Smooth muscle cell (in vitro differentiated cells): ENCODE data around the gene FARP2. TPM values are rescaled to one million over a fixed set of nuclear protein-coding genes. Genes with fewer than 3 reads are reported as not detected.

Source experiments
- DNase-seq: peaks from one replicate; lab custom pipeline; 2025; ENCODE audit not compliant: unreplicated experiment; lab: John Stamatoyannopoulos, UW
- H2AFZ ChIP-seq: fragments of 200-600 bp; sonication (generic); 2 replicates; pipeline ENCODE4 v1.6.0; 2016; ENCODE audit warnings: antibody characterized with exemption, low read depth, mild to moderate bottlenecking
- H3F3A ChIP-seq: fragments of 200-600 bp; sonication (generic); 2 replicates; pipeline ENCODE4 v1.6.0; 2017; ENCODE audit warnings: antibody characterized with exemption, low read depth
- H3K27ac ChIP-seq: fragments of 200-600 bp; sonication (generic); 2 replicates; pipeline ENCODE4 v1.5.1; 2016; ENCODE audit warnings: low read depth, mild to moderate bottlenecking
- H3K27me3 ChIP-seq: fragments of 200-600 bp; sonication (generic); 2 replicates; pipeline ENCODE4 v1.6.1; 2016; ENCODE audit warnings: low read depth, mild to moderate bottlenecking
- H3K36me3 ChIP-seq: fragments of 200-600 bp; sonication (generic); 2 replicates; pipeline ENCODE4 v1.5.1; 2016; ENCODE audit warnings: low read depth
- H3K4me1 ChIP-seq: fragments of 200-600 bp; sonication (generic); 2 replicates; pipeline ENCODE4 v1.5.1; 2016; ENCODE audit warnings: low read depth
- H3K4me2 ChIP-seq: fragments of 200-600 bp; sonication (generic); 2 replicates; pipeline ENCODE4 v1.6.0; 2016; ENCODE audit warnings: mild to moderate bottlenecking
- H3K4me3 ChIP-seq: fragments of 200-600 bp; sonication (generic); 2 replicates; pipeline ENCODE4 v1.5.1; 2016; ENCODE audit warnings: mild to moderate bottlenecking
- H3K79me2 ChIP-seq: fragments of 200-600 bp; sonication (generic); 2 replicates; pipeline ENCODE4 v1.6.0; 2016; ENCODE audit warnings: low read depth, mild to moderate bottlenecking
- H3K9ac ChIP-seq: fragments of 200-600 bp; sonication (generic); 2 replicates; pipeline ENCODE4 v1.6.0; 2016; ENCODE audit warnings: low read depth
- H3K9me3 ChIP-seq: fragments of 200-600 bp; sonication (generic); replicated peaks from 2 replicates; pipeline ENCODE4 v1.5.1; 2016; ENCODE audit warnings: low read depth
- H4K20me1 ChIP-seq: fragments of 200-600 bp; sonication (generic); 2 replicates; pipeline ENCODE4 v1.6.0; 2016; ENCODE audit warnings: low read depth
- WGBS: methylation state at CpG from one replicate; pipeline ENCODE4 v1.1.7; 2016; ENCODE audit warnings: low lambda C conversion rate; 5-methylcytosine and 5-hydroxymethylcytosine counted together
- polyA plus RNA-seq: library from polyadenylated mRNA; unstranded; fragments of >200 nt; fragmentation: Nextera tagmentation; extraction: Ambion mirVana; gene quantifications from 2 replicates; pipeline ENCODE4 v1.2.1, GENCODE V29; 2016
- total RNA-seq: library from RNA; depleted of rRNA; stranded (reverse); fragments of >200 nt; gene quantifications from 2 replicates; pipeline ENCODE4 v1.2.3, GENCODE V29; 2014
- TF ChIP-seq, protein P1 (sequence below): fragments of 200-600 bp; sonication (generic); IDR thresholded peaks from 2 replicates; pipeline ENCODE4 v1.5.1; 2017; ENCODE audit warnings: borderline replicate concordance, mild to moderate bottlenecking, antibody characterized with exemption; ENCODE audit not compliant: insufficient read depth, poor library complexity, severe bottlenecking

FARP2 gene
- total and polyA plus RNA-seq, 2 experiments from 2014 or later = 15.9 to 27.4 TPM

DNA sequence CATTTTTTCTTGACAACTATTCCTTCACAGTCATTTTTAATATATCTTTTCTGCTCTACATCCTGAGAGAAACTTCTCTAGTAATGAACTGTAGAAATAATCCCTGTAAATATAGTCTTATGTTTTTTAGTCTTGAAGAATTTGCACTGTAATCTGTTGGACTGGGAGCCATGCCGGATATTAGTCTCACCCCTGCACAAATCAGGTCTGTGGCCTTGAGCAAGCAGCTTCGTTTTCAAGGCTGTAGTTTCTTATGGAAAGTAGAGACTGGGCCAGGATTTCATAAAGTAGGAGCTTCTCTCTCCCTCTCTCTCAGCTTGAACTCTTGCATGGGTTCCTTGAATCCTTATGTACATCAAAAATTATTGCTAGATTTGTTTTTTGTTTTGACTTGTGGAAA is 8.7 kb downstream of the FARP2 start:
- Histone ChIP-seq H2AFZ (no peak overlapping the region), H3F3A (no peaks in the 10 kb centered on the region), H3K4me1 (peaks cover 19% of the 10 kb centered on the region), H4K20me1 (peaks cover 89% of the 10 kb centered on the region), H3K27ac (no peak overlapping the region), H3K27me3 (no peaks in the 10 kb centered on the region), H3K4me2 (no peak overlapping the region), H3K79me2 (peaks cover 90% of the 10 kb centered on the region), H3K9ac (no peak overlapping the region), H3K36me3 (no peaks in the 10 kb centered on the region), H3K9me3 (no peaks in the 10 kb centered on the region), H3K4me3 (no peak overlapping the region)
- TF ChIP-seq, protein P1, sequence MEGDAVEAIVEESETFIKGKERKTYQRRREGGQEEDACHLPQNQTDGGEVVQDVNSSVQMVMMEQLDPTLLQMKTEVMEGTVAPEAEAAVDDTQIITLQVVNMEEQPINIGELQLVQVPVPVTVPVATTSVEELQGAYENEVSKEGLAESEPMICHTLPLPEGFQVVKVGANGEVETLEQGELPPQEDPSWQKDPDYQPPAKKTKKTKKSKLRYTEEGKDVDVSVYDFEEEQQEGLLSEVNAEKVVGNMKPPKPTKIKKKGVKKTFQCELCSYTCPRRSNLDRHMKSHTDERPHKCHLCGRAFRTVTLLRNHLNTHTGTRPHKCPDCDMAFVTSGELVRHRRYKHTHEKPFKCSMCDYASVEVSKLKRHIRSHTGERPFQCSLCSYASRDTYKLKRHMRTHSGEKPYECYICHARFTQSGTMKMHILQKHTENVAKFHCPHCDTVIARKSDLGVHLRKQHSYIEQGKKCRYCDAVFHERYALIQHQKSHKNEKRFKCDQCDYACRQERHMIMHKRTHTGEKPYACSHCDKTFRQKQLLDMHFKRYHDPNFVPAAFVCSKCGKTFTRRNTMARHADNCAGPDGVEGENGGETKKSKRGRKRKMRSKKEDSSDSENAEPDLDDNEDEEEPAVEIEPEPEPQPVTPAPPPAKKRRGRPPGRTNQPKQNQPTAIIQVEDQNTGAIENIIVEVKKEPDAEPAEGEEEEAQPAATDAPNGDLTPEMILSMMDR = no peak
- WGBS = 86% methylated on average over 2 of the region's 2 CpGs
- DNase-seq = no peak

DNA sequence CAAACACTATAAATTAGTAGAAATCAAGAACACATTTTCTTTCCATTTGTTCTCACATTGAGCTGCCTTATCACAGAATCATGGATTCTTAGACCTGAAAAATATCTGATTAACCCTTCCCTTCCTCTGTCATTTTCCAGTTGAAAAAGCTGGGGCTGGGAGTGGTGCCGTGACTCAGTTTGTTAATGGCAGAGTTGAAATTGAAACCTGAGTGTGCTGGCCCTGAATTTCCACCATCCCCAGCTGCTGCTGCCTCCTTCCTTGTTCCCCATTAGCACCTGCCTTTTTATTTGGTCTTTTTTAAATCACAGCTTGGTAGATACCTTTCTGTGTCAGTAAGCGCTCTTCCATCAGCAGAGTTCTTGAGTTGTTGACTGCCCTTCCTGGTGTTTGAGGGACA is 10.6 kb downstream of the FARP2 start:
- H3K79me2 ChIP-seq = peaks cover 89% of the 10 kb centered on the region
- H2AFZ ChIP-seq = no peak overlapping the region
- no peak overlapping the region for H3K4me3 ChIP-seq
- WGBS = 88% methylated on average over 2 of the region's 2 CpGs
- H3K27me3 ChIP-seq = no peaks in the 10 kb centered on the region
- H3K36me3 ChIP-seq = no peaks in the 10 kb centered on the region
- no peak overlapping the region for H3K4me2 ChIP-seq
- H3F3A ChIP-seq = no peaks in the 10 kb centered on the region
- DNase-seq = no peak
- peaks cover 19% of the 10 kb centered on the region for H3K4me1 ChIP-seq
- peaks cover 87% of the 10 kb centered on the region for H4K20me1 ChIP-seq
- H3K9me3 ChIP-seq = no peaks in the 10 kb centered on the region
- TF ChIP-seq, protein P1 = no peak
- H3K27ac ChIP-seq = no peak overlapping the region
- H3K9ac ChIP-seq = no peak overlapping the region

DNA sequence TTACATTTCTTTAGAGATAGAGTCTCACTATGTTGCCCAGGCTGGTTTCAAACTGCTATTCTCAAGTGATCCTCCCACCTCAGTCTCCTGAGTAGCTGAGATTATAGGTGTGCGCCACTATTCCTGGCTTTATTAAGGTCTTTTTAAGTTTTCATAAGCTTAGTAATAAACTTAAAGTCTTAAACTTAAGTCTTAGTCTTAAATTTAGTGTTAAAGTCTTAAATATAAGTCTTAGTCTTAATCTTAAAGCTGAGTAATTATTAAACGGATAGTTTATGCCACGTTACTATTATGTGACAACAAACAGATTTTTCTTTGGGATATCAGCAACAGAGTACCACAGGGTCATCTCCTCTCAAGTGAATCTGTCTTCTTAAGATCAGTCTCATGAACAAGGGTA is 12.6 kb downstream of the FARP2 start:
- Histone ChIP-seq H3K79me2 (peaks cover 78% of the 10 kb centered on the region), H3K27ac (no peak overlapping the region), H3F3A (no peaks in the 10 kb centered on the region), H3K9ac (no peak overlapping the region), H3K4me1 (peaks cover 11% of the 10 kb centered on the region), H3K4me2 (no peak overlapping the region), H2AFZ (no peak overlapping the region), H3K36me3 (no peaks in the 10 kb centered on the region), H3K9me3 (no peaks in the 10 kb centered on the region), H3K4me3 (no peak overlapping the region), H3K27me3 (no peaks in the 10 kb centered on the region), H4K20me1 (peaks cover 87% of the 10 kb centered on the region)
- DNase-seq = no peak
- WGBS = 91% methylated on average over 3 of the region's 3 CpGs
- TF ChIP-seq, protein P1 = no peak

DNA sequence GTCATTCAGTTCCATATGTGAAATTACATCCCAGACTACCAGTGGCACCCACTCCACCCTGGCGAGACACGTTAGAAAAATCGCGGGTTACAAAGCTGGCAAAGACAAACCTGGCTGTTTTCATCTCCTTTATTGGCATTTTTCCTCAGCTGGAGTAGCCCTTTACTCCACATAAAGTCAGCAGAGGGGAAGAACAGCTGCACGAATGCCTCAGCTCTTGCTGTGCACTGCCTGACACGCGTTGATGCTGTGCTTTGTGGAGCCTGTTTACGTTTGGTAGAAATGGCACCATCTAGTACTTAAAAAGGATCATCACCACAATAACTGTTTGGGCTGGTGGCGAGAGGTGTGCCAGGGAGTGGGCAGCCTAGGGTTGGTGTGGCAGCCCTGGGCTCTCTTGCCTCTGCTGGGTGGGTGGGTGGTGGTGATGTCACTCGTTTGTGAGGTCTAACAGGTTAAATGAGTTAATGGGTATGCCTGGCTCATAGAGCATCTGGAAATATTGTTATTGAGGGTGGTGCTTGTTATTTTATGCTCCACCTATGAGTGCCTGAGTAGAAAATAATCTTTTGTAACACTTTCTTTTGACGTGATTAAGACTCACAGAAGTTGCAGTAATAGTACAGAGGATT is 16.4 kb downstream of the FARP2 start:
- TF ChIP-seq, protein P1 = no peak
- Histone ChIP-seq H3K9ac (no peak overlapping the region), H3K4me2 (no peak overlapping the region), H4K20me1 (peaks cover 71% of the 10 kb centered on the region), H2AFZ (no peak overlapping the region), H3K27ac (no peak overlapping the region), H3K9me3 (no peaks in the 10 kb centered on the region), H3K79me2 (peaks cover 59% of the 10 kb centered on the region), H3K27me3 (no peaks in the 10 kb centered on the region), H3K4me1 (no peaks in the 10 kb centered on the region), H3K36me3 (no peaks in the 10 kb centered on the region), H3K4me3 (no peak overlapping the region), H3F3A (no peaks in the 10 kb centered on the region)
- WGBS = 95% methylated on average over 11 of the region's 11 CpGs
- DNase-seq = no peak
